Measurements from ENCODE around the gene HPGDS. TPM values are rescaled to one million over a fixed set of nuclear protein-coding genes. Genes with fewer than 3 reads are reported as not detected.
"Not testable (repeated sequence)": the region's sequence is repeated elsewhere in the genome, so short reads cannot be mapped to it uniquely, and the experiment has no call there.

The HPGDS gene
- total RNA-seq, 1 experiment from 2014 or later = not detected

DNA sequence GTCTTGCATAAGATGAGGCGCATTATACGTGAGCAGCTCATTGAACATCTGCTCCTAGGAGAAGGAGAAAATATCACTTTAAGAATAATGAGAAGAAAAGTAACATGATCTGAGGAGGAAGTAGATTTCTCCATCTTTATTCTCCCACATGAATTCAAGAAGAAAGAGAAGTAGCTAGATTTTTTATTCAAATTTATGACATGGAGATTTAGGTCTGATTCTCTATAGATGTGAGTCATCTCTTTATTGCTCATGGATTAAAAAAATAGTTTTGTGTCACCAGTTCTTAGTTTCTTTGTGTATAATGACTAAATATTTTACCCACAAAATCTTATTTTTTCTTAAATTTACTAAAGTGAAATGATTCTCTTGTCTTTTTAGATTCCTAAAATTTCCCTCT is 40.4 kb downstream of the HPGDS start:
- Histone ChIP-seq H3K27me3 (no peaks in the 10 kb centered on the region), H3K36me3 (no peaks in the 10 kb centered on the region), H3K9me3 (no peaks in the 10 kb centered on the region), H3K4me3 (no peak overlapping the region)
- DNase-seq = no peak

DNA sequence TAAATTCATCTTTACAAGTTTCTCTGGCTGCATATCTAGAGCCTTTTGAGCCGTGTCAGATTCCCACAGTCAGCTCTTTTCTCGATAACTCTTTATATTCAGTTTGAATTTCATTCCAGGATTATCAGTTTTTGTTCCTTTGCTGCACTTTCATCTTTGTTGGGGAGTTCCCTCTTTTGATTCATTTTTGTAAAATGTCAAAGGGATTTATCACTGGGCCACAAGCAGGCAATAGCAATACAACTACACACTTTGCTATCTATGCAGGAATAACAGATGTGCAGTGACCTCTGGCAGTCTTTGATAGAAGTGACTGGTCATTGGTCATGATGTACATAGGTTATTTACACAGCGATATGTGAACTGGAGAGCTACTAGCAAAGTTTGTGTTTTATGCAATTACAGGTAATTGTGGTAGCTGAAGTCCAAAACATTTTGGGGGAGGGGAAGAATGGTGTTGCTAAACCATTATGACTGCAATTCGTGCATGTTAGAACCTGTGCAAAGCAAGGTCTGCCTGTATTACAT is 43.8 kb downstream of the HPGDS start:
- Histone ChIP-seq H3K27me3 (no peaks in the 10 kb centered on the region), H3K4me3 (no peak overlapping the region)
- no peak for DNase-seq

DNA sequence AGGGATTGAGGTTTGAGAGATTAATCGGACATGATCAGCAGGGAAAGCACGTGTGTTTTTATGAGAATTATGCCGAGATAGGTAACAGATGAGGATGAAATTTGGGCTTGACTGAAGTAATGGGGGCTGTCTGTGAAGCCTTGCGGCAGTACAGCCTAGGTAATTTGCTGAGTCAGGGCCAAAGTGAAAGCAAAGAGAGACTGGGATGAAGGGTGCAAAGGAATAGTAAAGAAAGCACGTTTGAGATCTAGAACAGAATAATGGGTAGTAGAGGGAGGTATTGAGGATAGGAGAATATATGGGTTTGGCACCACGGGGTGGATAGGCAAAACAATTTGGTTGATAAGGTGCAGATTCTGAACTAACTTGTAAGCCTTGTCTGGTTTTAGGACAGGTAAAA is 47.2 kb downstream of the HPGDS start:
- not testable (repeated sequence) for H3K27me3 ChIP-seq, DNase-seq, H3K4me3 ChIP-seq

More for the DNA sequence above, 43.8 kb downstream of the HPGDS start:
- Histone ChIP-seq H3K9me3 (no peaks in the 10 kb centered on the region), H3K36me3 (no peaks in the 10 kb centered on the region)

DNA sequence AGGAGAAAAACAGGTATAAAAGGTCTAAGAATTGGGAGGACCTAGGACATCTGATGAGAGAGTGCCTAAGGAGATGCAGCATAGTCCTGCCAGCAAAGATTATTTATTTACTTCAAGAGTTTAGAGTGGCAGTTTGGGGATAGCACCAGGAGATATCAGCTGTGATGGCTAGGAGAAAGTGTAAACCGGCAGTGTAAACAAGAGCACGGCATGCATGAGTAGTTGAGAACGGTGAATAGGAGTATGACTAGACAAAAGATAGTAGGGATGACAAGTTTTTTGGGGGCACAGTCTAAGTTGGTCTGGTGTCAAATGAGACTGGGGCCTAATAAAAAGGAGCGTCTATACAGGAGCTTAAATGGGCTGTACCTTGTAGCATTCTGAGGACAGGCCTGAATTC is 48.7 kb downstream of the HPGDS start:
- not testable (repeated sequence) for H3K4me3 ChIP-seq, H3K36me3 ChIP-seq, H3K27me3 ChIP-seq, DNase-seq, H3K9me3 ChIP-seq

More for the DNA sequence above, 47.2 kb downstream of the HPGDS start:
- not testable (repeated sequence) for H3K9me3 ChIP-seq, H3K36me3 ChIP-seq

DNA sequence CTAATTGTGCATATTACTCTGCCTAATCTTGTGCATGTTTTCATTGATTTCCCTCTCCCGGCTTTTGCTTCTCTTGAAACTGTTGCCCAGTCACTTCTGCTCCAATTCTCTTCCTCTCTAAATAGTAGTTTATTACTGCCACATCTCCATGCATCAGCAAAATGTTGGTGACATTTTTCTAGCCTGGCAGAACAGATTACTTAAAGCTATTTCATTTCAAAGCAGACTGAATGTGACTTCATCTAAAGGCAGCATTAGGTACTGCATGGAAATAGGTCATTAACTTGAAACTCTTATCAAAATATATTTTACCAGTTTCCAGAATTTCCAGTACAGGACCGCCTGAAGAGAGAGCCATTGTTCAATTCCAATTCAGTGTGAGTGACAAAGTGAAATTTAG is 52.4 kb downstream of the HPGDS start:
- H3K27me3 ChIP-seq = no peaks in the 10 kb centered on the region
- no peak for DNase-seq
- H3K4me3 ChIP-seq = no peak overlapping the region
- H3K36me3 ChIP-seq = peaks cover 6% of the 10 kb centered on the region; the same call in 1 of the 2 replicates
- no peaks in the 10 kb centered on the region for H3K9me3 ChIP-seq

DNA sequence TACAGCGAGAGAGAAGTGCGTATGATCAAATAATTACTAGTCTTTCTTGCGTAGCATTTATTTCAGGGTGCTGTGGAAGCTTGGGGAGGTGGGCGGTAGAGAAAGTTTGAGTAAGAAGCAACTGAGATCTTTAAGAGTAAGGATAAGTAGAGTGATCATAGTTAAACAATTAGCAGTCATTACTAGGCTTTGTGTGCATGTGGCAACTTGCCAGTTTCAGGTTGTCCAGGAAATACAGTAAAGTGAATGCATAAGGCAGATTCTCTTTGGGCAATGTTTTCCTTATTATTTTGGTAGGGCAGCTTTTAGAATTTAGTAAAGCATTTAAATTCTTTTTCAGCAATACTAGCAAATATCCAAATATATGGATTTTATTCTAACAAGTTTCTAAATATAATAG is 57.0 kb downstream of the HPGDS start:
- Histone ChIP-seq H3K27me3 (no peaks in the 10 kb centered on the region), H3K36me3 (peaks cover 21% of the 10 kb centered on the region), H3K9me3 (no peaks in the 10 kb centered on the region), H3K4me3 (no peak overlapping the region)
- DNase-seq = no peak

DNA sequence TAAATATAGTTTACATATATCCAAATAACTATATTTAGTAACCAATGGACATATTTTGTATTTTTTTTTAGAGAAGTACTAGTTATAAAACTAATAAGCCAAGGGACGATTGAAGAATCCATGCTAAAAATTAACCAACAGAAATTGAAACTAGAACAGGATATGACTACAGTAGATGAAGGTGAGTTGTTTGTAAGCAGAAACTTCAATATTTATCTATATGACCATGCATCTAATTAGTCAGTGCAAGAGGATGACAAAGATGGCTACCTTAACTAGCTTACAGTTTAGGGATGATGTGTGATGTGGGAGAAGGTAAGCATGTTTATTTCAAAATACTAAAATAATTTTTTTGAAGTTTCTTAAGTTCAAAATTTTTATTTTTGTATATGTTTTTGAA is 57.7 kb downstream of the HPGDS start:
- H3K27me3 ChIP-seq = no peaks in the 10 kb centered on the region
- DNase-seq = no peak
- H3K4me3 ChIP-seq = no peak overlapping the region
- H3K9me3 ChIP-seq = no peaks in the 10 kb centered on the region
- peaks cover 26% of the 10 kb centered on the region for H3K36me3 ChIP-seq

DNA sequence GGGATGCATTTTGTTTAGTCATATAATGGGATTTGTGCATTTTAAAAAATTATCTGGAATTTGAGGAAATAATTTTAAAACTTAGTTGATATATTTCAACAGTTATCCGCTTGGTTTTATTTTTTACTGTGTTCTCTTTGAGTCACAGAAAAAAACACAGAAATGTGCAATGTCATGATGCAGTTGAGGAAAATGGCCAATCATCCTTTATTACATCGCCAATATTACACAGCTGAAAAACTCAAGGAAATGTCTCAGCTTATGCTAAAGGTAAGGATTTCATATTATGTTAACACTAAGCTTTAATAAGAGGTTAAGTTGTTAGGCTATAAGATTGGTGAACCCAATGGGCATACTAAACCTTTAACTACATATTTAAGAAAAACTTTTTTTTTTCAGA is 63.9 kb downstream of the HPGDS start:
- Histone ChIP-seq H3K27me3 (no peaks in the 10 kb centered on the region), H3K4me3 (no peak overlapping the region), H3K9me3 (no peaks in the 10 kb centered on the region), H3K36me3 (peaks cover 38% of the 10 kb centered on the region)
- no peak for DNase-seq

DNA sequence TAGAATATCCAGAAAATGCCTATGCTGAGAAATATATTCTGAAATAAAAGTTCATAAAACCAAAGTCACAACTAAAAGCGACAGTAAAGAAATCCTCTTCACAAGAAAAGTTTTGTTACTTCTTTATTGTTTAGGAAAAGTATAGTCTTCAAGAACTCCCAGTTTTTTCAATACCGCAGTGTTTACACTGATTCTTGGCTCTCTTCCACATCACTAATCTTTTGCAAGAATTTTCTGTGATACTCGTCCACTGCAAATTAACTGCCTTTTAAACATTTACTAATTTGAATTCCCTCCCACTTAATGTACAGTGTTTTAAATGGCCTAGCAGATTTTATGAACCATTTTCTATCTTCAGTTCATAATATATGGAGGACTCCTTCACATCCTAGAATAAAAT is 65.1 kb downstream of the HPGDS start:
- Histone ChIP-seq H3K4me3 (no peak overlapping the region), H3K27me3 (no peaks in the 10 kb centered on the region), H3K9me3 (no peaks in the 10 kb centered on the region), H3K36me3 (peaks cover 37% of the 10 kb centered on the region)
- DNase-seq = no peak

DNA sequence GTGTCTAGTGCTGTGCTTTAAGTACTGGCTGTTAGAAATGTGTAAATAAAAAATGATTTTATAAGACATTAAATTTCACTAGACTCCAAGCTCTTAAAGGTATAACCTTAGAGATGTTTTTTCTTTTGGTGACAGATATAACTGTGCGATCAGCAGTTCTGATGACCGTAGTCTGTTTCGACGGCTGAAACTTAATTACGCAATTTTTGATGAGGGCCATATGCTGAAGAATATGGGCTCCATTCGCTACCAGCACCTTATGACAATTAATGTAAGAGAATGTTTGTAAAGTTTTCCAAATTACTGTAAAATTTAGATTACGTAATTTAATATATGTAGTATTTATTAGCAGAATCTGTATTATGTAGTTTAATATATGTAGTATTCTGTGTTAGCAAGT is 66.4 kb downstream of the HPGDS start:
- no peaks in the 10 kb centered on the region for H3K27me3 ChIP-seq
- peaks cover 35% of the 10 kb centered on the region for H3K36me3 ChIP-seq
- no peak for DNase-seq
- no peak overlapping the region for H3K4me3 ChIP-seq
- no peaks in the 10 kb centered on the region for H3K9me3 ChIP-seq

DNA sequence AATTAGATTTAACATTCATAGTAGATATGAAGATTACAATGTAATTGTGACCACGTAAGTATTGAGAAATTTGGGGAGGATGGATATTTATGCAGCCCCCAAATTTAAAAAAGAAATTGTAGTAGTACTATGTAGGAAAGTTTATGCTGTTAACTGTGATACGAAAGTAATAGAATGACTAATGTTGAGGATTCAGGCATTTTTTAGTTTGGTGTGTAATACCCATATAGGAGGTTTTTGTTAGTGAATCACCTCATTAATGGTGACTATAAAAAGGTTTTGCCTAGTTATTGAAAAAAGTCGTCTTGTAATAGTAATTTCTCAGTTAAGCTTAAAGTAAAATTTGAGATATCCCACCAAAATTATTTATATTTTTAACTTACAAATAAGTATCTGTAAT is 67.7 kb downstream of the HPGDS start:
- Histone ChIP-seq H3K36me3 (peaks cover 32% of the 10 kb centered on the region), H3K9me3 (no peaks in the 10 kb centered on the region), H3K4me3 (no peak overlapping the region), H3K27me3 (no peaks in the 10 kb centered on the region)
- DNase-seq = no peak

DNA sequence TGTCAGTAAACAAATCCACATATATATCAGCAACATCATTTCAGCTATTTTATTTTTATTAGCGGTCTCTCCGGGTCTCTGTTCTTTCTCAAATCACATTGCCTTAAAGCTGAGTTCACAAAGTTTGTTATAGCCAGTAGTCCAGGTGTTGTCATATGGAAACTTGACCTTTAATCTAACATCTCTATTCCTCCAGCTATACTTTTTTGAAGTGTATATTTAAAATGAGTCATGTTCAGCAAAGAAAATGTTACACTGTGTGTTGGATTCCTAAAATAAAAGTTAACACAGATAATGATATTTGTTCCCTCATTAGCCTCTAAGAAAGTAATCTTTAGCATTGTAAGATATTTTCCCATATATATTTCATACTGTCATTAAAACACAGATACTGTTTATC is 71.4 kb downstream of the HPGDS start:
- Histone ChIP-seq H3K27me3 (no peaks in the 10 kb centered on the region), H3K4me3 (no peak overlapping the region), H3K9me3 (no peaks in the 10 kb centered on the region), H3K36me3 (peaks cover 19% of the 10 kb centered on the region)
- no peak for DNase-seq

DNA sequence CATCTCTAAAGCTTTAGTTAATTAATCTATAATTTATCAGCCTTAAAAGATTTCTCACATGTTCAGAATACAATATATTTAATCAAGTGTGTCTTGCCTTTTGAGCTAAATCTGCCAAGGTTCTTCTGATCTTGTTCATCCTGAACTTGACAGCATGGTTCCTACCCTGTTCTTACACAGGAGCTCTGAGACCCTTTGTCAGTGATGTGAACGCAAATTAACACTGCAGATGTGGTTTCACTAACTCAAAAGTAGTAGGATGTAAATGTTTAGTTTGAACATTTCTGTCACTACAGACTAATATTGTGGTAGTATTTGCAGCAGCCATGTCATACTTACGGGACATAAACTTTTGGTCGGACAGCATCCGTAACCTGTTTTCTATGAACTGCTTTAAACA is 75.6 kb downstream of the HPGDS start:
- Histone ChIP-seq H3K4me3 (no peak overlapping the region), H3K9me3 (no peaks in the 10 kb centered on the region), H3K27me3 (no peaks in the 10 kb centered on the region), H3K36me3 (peaks cover 9% of the 10 kb centered on the region)
- no peak for DNase-seq

DNA sequence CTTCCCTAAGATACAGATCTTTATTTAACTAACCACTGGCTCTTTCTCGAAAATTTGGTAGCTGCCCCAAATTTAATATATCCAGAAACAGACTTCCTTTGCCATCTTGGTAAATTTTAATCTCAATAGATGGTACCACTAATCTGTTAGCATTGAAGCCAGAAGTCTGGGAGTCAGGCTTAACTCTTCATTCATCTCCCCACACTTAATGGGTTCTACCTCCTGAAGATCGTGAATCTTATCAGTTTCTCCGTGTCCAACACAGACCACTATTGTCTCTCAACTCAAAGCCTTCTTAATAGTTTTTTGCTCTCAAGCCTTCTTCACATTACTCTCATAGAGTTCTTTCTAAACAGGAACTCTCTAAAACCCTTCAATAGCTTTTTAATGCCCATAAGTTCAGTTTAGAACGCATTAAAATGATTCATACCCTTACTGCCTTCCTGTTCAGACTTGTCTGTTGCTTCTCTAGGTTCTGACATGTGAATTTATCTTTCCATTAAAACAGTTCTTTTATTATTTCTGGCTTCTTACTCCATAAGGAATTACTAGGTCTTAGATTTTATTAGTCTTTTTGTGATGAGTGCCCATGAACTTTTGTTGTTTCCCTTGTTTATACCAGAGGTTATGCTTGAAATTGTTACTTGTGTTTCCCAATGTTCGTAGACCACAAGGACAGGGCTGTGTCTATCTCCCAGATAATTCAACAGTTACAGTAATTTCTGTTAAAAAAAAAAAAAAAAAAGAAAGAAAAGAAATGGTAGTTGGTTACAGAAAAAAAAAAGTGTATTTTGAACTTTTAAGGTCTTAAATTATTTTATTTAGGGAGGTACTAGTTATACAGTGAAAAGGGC is 80.2 kb downstream of the HPGDS start:
- Histone ChIP-seq H3K9me3 (no peaks in the 10 kb centered on the region), H3K36me3 (peaks cover 2% of the 10 kb centered on the region; the same call in 1 of the 2 replicates), H3K4me3 (no peak overlapping the region), H3K27me3 (no peaks in the 10 kb centered on the region)
- no peak for DNase-seq

DNA sequence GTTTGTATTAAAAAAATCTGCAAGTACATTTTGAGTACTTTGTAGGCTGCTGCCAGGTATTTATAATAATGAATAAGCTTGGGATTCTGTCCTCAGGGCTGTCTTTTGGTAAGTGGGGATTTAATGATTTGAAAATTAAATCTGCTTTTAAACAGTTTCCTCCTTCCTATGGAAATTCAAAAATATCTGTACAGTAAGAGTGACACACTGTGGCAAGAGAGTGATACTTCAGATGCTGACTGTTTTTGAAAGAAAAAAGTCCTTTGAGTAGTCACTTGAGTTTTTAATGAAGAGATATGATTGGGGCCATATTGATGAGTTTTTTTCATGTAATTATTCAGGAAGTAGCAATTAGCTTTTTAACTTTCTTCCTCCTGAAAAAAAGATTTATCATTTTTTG is 85.8 kb downstream of the HPGDS start:
- H3K27me3 ChIP-seq = no peaks in the 10 kb centered on the region
- DNase-seq = no peak
- peaks cover 12% of the 10 kb centered on the region for H3K36me3 ChIP-seq
- H3K9me3 ChIP-seq = no peaks in the 10 kb centered on the region
- H3K4me3 ChIP-seq = no peak overlapping the region

DNA sequence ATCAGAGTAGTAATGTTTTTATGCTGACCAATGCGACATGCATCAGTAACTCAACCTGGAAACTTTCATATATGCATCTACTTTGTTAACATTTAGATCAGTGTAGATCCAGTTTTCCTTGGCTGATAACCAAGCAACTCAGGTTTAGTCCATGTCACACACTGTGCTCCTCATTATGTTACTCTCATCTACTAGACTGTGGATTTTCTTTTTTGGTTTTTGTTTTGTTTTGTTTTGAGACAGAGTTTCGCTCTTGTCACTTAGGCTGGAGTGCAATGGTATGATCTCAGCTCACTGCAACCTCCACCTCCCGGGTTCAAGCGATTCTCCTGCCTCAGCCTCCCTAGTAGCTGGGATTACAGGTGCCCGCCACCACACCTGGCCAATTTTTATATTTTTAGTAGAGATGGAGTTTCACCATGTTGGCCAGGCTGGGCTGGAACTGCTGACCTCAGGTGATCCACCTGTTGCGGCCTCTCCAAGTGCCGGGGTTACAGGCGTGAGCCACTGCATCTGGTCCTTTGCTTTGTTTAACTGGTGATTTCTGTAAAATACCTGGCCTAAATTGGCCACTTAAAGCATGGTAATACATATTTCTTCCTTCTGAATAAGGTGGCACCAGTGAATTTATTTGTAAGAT is 86.4 kb downstream of the HPGDS start:
- DNase-seq = no peak
- no peak overlapping the region for H3K4me3 ChIP-seq
- no peaks in the 10 kb centered on the region for H3K27me3 ChIP-seq
- H3K9me3 ChIP-seq = no peaks in the 10 kb centered on the region
- peaks cover 12% of the 10 kb centered on the region for H3K36me3 ChIP-seq

DNA sequence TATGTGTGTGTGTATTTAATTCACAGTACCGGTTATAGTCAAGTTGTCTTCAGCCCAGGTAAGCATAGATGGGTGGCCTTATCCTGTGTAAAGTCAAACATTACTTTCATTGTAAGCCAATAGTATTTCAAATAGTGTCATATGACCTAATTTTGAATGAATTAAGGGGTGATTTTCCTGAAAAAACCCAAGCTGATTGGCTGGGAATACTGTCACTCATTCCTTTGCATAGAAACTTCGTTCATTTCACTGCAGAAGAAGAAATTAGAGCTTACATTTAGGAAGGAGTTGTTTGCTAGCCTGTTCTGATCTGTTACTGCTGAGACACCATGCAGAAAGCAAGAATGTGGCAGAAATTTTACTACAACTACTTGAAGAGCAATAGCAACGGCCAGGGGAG is 89.6 kb downstream of the HPGDS start:
- Histone ChIP-seq H3K9me3 (no peaks in the 10 kb centered on the region), H3K36me3 (peaks cover 15% of the 10 kb centered on the region), H3K4me3 (no peak overlapping the region), H3K27me3 (no peaks in the 10 kb centered on the region)
- DNase-seq = no peak

DNA sequence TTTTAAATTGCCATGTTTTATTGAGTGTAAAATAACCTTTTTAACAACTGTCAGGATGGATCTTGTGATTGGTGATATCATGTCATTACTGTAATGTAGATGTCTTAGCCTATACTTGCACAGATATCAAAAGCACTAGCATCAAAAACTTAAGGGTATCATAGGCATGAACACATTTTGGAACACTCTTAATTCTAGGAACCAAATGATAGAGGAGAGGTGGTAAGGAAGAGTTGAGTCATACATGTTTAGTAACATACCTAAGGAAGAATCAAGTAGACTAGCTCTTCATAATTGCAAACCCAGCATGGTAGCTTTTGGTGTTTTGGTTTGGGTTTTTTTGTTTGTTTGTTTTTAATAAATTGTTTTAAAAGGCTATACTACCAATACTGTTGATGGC is 91.5 kb downstream of the HPGDS start:
- Histone ChIP-seq H3K9me3 (no peaks in the 10 kb centered on the region), H3K27me3 (no peaks in the 10 kb centered on the region), H3K36me3 (peaks cover 15% of the 10 kb centered on the region), H3K4me3 (no peak overlapping the region)
- DNase-seq = no peak

Data from MG63 (cell line).